GM21360 (cell line): Measurements from ENCODE around the gene SPANXD.
"Not testable (repeated sequence)": the region's sequence is repeated elsewhere in the genome, so short reads cannot be mapped to it uniquely, and the experiment has no call there.

Experiments used
- ATAC-seq: cut with Tn5 transposase; IDR thresholded peaks from one replicate; pipeline ENCODE4 v1.9.1; 2021; ENCODE audit warnings: mild to moderate bottlenecking, moderate library complexity; ENCODE audit not compliant: unreplicated experiment

SPANXD gene

GRCh38 chrX:141698639-141699038 lies at the start of gene SPANXD:
TSS of gene SPANXD (minus strand) at chrX:141698739. CDS start at chrX:141698405, 334 bp downstream.
- ATAC-seq, result not testable (repeated sequence)

GRCh38 chrX:141742666-141743065 lies 44.1 kb upstream of the SPANXD start:
- no peak for ATAC-seq

GRCh38 chrX:141736656-141737055 lies 38.1 kb upstream of the SPANXD start:
- no peak for ATAC-seq

GRCh38 chrX:141733371-141733770 lies 34.8 kb upstream of the SPANXD start:
- no peak for ATAC-seq

- no peak for ATAC-seq
Measured at GRCh38 chrX:141732031-141732430, 33.5 kb upstream of the SPANXD start.

- ATAC-seq, result no peak
Measured at GRCh38 chrX:141724186-141724585, 25.6 kb upstream of the SPANXD start.

GRCh38 chrX:141714680-141715079 lies 16.1 kb upstream of the SPANXD start:
- ATAC-seq, result no peak

- ATAC-seq, result no peak
Measured at GRCh38 chrX:141701072-141701471, 2.5 kb upstream of the SPANXD start.

GRCh38 chrX:141673946-141674345 lies 24.6 kb downstream of the SPANXD start:
- ATAC-seq, result no peak

GRCh38 chrX:141669689-141670088 lies 28.9 kb downstream of the SPANXD start:
- no peak for ATAC-seq

GRCh38 chrX:141668371-141668770 lies 30.2 kb downstream of the SPANXD start:
- ATAC-seq, result no peak

- no peak for ATAC-seq
Measured at GRCh38 chrX:141662781-141663180, 35.8 kb downstream of the SPANXD start.

GRCh38 chrX:141652286-141652685 lies 46.3 kb downstream of the SPANXD start:
- ATAC-seq, result no peak
